Activated CD4-positive, alpha-beta T cell treated with anti-CD3 and anti-CD28 coated beads for 48 hours (primary cell): ENCODE results near the gene CCNE1.

Experiments used
- DNase-seq: peaks from one replicate; pipeline ENCODE4 v3.0.0-alpha.2; 2020

The CCNE1 gene

GRCh38 chr19:29849208-29849607, 37.4 kb downstream of the CCNE1 start:
- no peak for DNase-seq

- no peak for DNase-seq
These were observed 38.7 kb downstream of the CCNE1 start for GRCh38 chr19:29850482-29850881.

- peak; percentile 64 for DNase-seq
These were observed 40.2 kb downstream of the CCNE1 start for GRCh38 chr19:29851769-29852521.

GRCh38 chr19:29854033-29854432, 42.2 kb downstream of the CCNE1 start:
- DNase-seq, result no peak

- no peak for DNase-seq
These were observed 43.3 kb downstream of the CCNE1 start for GRCh38 chr19:29855087-29855486.

- no peak for DNase-seq
These were observed 44.1 kb downstream of the CCNE1 start for GRCh38 chr19:29855741-29856500.

- DNase-seq, result peak; percentile 54
These were observed 46.3 kb downstream of the CCNE1 start for GRCh38 chr19:29858000-29858596.

GRCh38 chr19:29858621-29859020, 46.8 kb downstream of the CCNE1 start:
- no peak for DNase-seq

GRCh38 chr19:29860492-29860891, 48.7 kb downstream of the CCNE1 start:
- no peak for DNase-seq

GRCh38 chr19:29861574-29861973, 49.8 kb downstream of the CCNE1 start:
- no peak for DNase-seq

GRCh38 chr19:29866011-29866410, 54.2 kb downstream of the CCNE1 start:
- DNase-seq, result no peak

- DNase-seq, result no peak
These were observed 56.2 kb downstream of the CCNE1 start for GRCh38 chr19:29867984-29868383.

GRCh38 chr19:29871143-29871542, 59.4 kb downstream of the CCNE1 start:
- no peak for DNase-seq

- DNase-seq, result peak; percentile 46
These were observed 60.5 kb downstream of the CCNE1 start for GRCh38 chr19:29872224-29872731.

GRCh38 chr19:29873024-29873800, 61.4 kb downstream of the CCNE1 start:
- peak; percentile 77 for DNase-seq
